PFSK-1 (cell line): ENCODE data around the gene BEAN1.

Experiments
- FOXP2 ChIP-seq: optimal IDR thresholded peaks from 2 replicates; pipeline ENCODE3; 2011; ENCODE audit warnings: borderline replicate concordance, control low read depth, inconsistent platforms; ENCODE audit not compliant: insufficient read depth; ENCODE audit errors: extremely low read length, extremely low read depth
- POLR2AphosphoS5 ChIP-seq: IDR thresholded peaks from 2 replicates; pipeline ENCODE4 v1.6.1; 2012; ENCODE audit warnings: low read depth, mild to moderate bottlenecking, control low read depth, low read length, moderate library complexity
- SIN3A ChIP-seq: IDR thresholded peaks from 2 replicates; pipeline ENCODE4 v1.6.1; 2012; ENCODE audit warnings: mild to moderate bottlenecking, low read length, moderate library complexity, borderline replicate concordance; ENCODE audit not compliant: insufficient read depth
- TAF1 ChIP-seq: IDR thresholded peaks from 2 replicates; pipeline ENCODE4 v1.6.1; 2012; ENCODE audit warnings: low read length, control low read depth, borderline replicate concordance; ENCODE audit not compliant: insufficient read depth
- TF ChIP-seq, protein P1 (sequence below), 2 experiments: IDR thresholded peaks; 2 replicates each; pipeline versions ENCODE4 v1.6.1 to v1.8.0; 2011 to 2012; ENCODE audit warnings: low read depth in 2 of 2, low read length in 2 of 2, control low read depth in 1 of 2, inconsistent platforms in 1 of 2, mild to moderate bottlenecking in 1 of 2, moderate library complexity in 1 of 2; ENCODE audit not compliant: insufficient read depth in 1 of 2

The BEAN1 gene

GRCh38 chr16:66489385-66489784 lies 62.3 kb downstream of the BEAN1 start:
- TF ChIP-seq POLR2AphosphoS5 (no peak), SIN3A (no peak), TAF1 (no peak), FOXP2 (no peak)
- TF ChIP-seq, protein P1, sequence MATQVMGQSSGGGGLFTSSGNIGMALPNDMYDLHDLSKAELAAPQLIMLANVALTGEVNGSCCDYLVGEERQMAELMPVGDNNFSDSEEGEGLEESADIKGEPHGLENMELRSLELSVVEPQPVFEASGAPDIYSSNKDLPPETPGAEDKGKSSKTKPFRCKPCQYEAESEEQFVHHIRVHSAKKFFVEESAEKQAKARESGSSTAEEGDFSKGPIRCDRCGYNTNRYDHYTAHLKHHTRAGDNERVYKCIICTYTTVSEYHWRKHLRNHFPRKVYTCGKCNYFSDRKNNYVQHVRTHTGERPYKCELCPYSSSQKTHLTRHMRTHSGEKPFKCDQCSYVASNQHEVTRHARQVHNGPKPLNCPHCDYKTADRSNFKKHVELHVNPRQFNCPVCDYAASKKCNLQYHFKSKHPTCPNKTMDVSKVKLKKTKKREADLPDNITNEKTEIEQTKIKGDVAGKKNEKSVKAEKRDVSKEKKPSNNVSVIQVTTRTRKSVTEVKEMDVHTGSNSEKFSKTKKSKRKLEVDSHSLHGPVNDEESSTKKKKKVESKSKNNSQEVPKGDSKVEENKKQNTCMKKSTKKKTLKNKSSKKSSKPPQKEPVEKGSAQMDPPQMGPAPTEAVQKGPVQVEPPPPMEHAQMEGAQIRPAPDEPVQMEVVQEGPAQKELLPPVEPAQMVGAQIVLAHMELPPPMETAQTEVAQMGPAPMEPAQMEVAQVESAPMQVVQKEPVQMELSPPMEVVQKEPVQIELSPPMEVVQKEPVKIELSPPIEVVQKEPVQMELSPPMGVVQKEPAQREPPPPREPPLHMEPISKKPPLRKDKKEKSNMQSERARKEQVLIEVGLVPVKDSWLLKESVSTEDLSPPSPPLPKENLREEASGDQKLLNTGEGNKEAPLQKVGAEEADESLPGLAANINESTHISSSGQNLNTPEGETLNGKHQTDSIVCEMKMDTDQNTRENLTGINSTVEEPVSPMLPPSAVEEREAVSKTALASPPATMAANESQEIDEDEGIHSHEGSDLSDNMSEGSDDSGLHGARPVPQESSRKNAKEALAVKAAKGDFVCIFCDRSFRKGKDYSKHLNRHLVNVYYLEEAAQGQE (IDR thresholded peaks at IDR 0.05; ENCODE audit: insufficient read depth in 1 of 2, low read depth in 2 of 2, low read length in 2 of 2), result no peak

DNA sequence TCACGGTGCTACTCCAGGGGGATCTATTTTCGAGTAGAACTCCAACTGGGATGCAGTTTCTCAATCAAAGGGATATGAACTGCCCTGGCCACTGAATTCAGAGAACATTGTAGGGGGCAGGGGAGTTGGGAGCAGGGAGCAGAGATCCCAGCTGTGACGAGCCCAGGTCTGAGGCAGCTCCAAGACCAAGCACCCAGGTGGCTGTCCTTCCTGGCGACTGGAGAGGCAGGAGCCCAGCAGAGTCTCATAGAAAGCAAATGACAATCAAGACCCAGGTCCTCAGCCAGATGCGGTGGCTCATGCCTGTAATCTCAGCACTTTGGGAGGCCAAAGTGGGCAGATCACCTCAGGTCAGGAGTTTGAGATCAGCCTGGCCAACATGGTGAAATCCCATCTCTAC lies 62.7 kb downstream of the BEAN1 start:
- TF ChIP-seq TAF1 (no peak), SIN3A (no peak), POLR2AphosphoS5 (no peak), FOXP2 (no peak)
- TF ChIP-seq, protein P1 (IDR thresholded peaks at IDR 0.05; ENCODE audit: insufficient read depth in 1 of 2, low read depth in 2 of 2, low read length in 2 of 2), result no peak

DNA sequence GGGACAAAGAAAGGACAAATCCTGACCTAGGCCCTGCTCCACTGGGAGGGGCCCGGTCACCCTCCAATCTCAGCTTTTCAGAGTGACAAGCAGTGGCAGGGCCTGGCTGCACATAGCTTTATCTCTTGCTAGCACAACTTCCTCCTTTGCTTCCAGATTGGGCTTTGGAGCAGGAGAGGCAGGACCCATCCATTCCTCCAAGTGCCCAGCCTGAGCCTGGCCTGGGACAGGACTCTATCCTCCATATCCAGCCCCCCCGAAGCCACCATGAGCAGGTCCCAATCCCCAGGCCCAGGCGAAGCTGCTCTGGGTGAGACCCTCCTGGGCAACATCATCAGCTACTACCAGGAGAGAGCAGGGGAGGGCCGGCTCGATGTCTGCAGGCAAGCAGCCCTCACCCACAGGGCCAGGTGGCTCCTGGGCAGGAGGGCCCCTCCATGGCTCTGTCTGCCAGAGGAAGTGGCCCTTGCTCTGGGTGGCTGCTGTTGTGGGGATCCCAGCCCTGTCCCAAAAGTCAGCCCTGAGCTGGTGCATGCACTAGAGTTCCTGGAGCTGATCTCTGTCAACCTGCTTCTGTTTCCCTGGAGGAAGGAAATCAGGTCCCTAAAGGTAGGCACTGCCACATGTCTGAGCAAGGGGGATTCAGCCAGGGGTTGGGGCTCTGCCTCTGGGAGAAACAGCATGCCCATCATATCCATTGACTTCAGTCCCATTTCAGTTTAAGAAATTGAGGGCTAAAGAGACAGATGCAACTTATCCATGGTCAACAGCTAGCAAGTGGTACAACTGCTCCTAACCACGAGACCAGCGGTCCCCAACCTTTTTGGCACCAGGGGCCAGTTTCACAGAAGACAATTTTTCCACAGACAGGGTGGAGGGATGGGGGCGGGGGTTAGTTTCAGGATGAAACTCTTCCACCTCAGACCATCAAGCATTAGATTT lies 64.0 kb downstream of the BEAN1 start:
- TF ChIP-seq TAF1 (no peak), SIN3A (no peak), POLR2AphosphoS5 (no peak), FOXP2 (no peak)
- TF ChIP-seq, protein P1 (IDR thresholded peaks at IDR 0.05; ENCODE audit: insufficient read depth in 1 of 2, low read depth in 2 of 2, low read length in 2 of 2), result no peak

- TF ChIP-seq, protein P1 (IDR thresholded peaks at IDR 0.05; ENCODE audit: insufficient read depth in 1 of 2, low read depth in 2 of 2, low read length in 2 of 2), result no peak
- TF ChIP-seq POLR2AphosphoS5, result no peak
- TF ChIP-seq SIN3A, result no peak
- TF ChIP-seq FOXP2, result no peak
- TF ChIP-seq TAF1, result no peak
Measured at GRCh38 chr16:66491716-66492064, 64.6 kb downstream of the BEAN1 start.
